IMR-90 (cell line): ENCODE measurements around the gene CCN6. TPM values are rescaled to one million over a fixed set of nuclear protein-coding genes. Genes with fewer than 3 reads are reported as not detected.

Experiments
- ATAC-seq: fragments of 200-7000 bp; cut with Tn5 transposase; 2 replicates; pipeline ENCODE4 v1.9.1; 2020; ENCODE audit warnings: low read depth, mild to moderate bottlenecking, moderate library complexity
- BruUV-seq: library from RNA; stranded (reverse); fragments of 400-500 nt; replicated peaks from 2 replicates; lab custom pipeline; 2021; lab: Mats Ljungman, UMichigan
- CTCF ChIA-PET: fragments of 300-600 bp; formaldehyde crosslinking; extraction: SDS; loops from one replicate; lab custom pipeline; 2021; ENCODE audit warnings: antibody characterized with exemption; lab: Yijun Ruan, JAX
- POLR2A ChIA-PET: fragments of 300-600 bp; sonication (Branson Sonifier 250); formaldehyde crosslinking; loops from one replicate; lab custom pipeline; 2022; ENCODE audit warnings: antibody characterized with exemption; ENCODE audit not compliant: unreplicated experiment; lab: Charles Lee
- DNase-seq: peaks from one replicate; pipeline ENCODE4 v3.0.0; 2013
- H2AFZ ChIP-seq: replicated peaks from 2 replicates; pipeline ENCODE3; 2013; ENCODE audit warnings: low read length, mild to moderate bottlenecking; ENCODE audit not compliant: poor library complexity
- H2AK5ac ChIP-seq: 2 replicates; pipeline ENCODE4 v1.6.1; 2013; ENCODE audit warnings: low read depth, low read length, inconsistent platforms
- H2AK9ac ChIP-seq: replicated peaks from 2 replicates; pipeline ENCODE3; 2013; ENCODE audit warnings: mild to moderate bottlenecking, low read depth, low read length, moderate library complexity; ENCODE audit not compliant: poor library complexity
- H2BK120ac ChIP-seq: 2 replicates; pipeline ENCODE4 v1.6.1; 2013; ENCODE audit warnings: low read depth, low read length, inconsistent platforms
- H2BK15ac ChIP-seq: 3 replicates; pipeline ENCODE4 v1.6.1; 2013; ENCODE audit warnings: low read depth, low read length, inconsistent platforms
- H2BK20ac ChIP-seq: 2 replicates; pipeline ENCODE4 v1.6.1; 2013; ENCODE audit warnings: low read depth, mild to moderate bottlenecking, inconsistent platforms, low read length, moderate library complexity
- H2BK5ac ChIP-seq: 2 replicates; pipeline ENCODE4 v1.6.1; 2013; ENCODE audit warnings: mild to moderate bottlenecking, low read depth, low read length, inconsistent platforms; ENCODE audit not compliant: poor library complexity, severe bottlenecking
- H3K14ac ChIP-seq: replicated peaks from 2 replicates; pipeline ENCODE4 v1.6.1; 2013; ENCODE audit warnings: low read depth, low read length, inconsistent platforms
- H3K18ac ChIP-seq: 2 replicates; pipeline ENCODE4 v1.6.1; 2013; ENCODE audit warnings: low read depth, low read length, control low read depth
- H3K23ac ChIP-seq: 2 replicates; pipeline ENCODE4 v1.6.1; 2013; ENCODE audit warnings: low read depth, low read length, inconsistent platforms
- H3K27ac ChIP-seq: 2 replicates; pipeline ENCODE4 v1.5.1; 2013; ENCODE audit warnings: mild to moderate bottlenecking, control low read depth, low read length; ENCODE audit not compliant: insufficient read depth
- H3K27me3 ChIP-seq: 2 replicates; pipeline ENCODE4 v1.6.1; 2013; ENCODE audit warnings: low read length; ENCODE audit not compliant: control insufficient read depth, insufficient read depth
- H3K36me3 ChIP-seq: 2 replicates; pipeline ENCODE4 v1.6.1; 2013; ENCODE audit warnings: low read length, mixed read lengths; ENCODE audit not compliant: control insufficient read depth, insufficient read depth
- H3K4ac ChIP-seq: 2 replicates; pipeline ENCODE4 v1.6.1; 2013; ENCODE audit warnings: low read depth, low read length, inconsistent platforms
- H3K4me1 ChIP-seq: 2 replicates; pipeline ENCODE4 v1.6.1; 2013; ENCODE audit warnings: low read length, mixed read lengths; ENCODE audit not compliant: control insufficient read depth, insufficient read depth
- H3K4me2 ChIP-seq: 2 replicates; pipeline ENCODE4 v1.6.1; 2013; ENCODE audit warnings: low read depth, mild to moderate bottlenecking, control low read depth, low read length, moderate library complexity
- H3K4me3 ChIP-seq: 2 replicates; pipeline ENCODE4 v1.5.1; 2013; ENCODE audit warnings: low read depth, mild to moderate bottlenecking, control low read depth, low read length, moderate library complexity; ENCODE audit not compliant: insufficient read depth
- H3K56ac ChIP-seq: 2 replicates; pipeline ENCODE4 v1.6.1; 2013; ENCODE audit warnings: low read length, inconsistent platforms; ENCODE audit not compliant: insufficient read depth; ENCODE audit errors: extremely low read depth
- H3K79me1 ChIP-seq, 2 experiments: 2 replicates each; pipeline ENCODE4 v1.6.1; 2013; ENCODE audit warnings: low read length in 2 of 2, inconsistent platforms in 1 of 2, low read depth in 1 of 2
- H3K9ac ChIP-seq: 2 replicates; pipeline ENCODE4 v1.6.1; 2013; ENCODE audit warnings: low read depth, low read length, control low read depth
- H3K9me1 ChIP-seq: 2 replicates; pipeline ENCODE4 v1.6.1; 2013; ENCODE audit warnings: low read length, inconsistent platforms; ENCODE audit not compliant: insufficient read depth
- H3K9me3 ChIP-seq: 2 replicates; pipeline ENCODE4 v1.6.1; 2013; ENCODE audit warnings: low read length; ENCODE audit not compliant: control insufficient read depth, insufficient read depth
- H4K20me1 ChIP-seq: 2 replicates; pipeline ENCODE4 v1.6.1; 2013; ENCODE audit warnings: low read length, inconsistent platforms; ENCODE audit not compliant: insufficient read depth
- H4K5ac ChIP-seq: 2 replicates; pipeline ENCODE4 v1.6.1; 2013; ENCODE audit warnings: mild to moderate bottlenecking, low read depth, low read length, control low read depth
- H4K8ac ChIP-seq, 2 experiments: 2 replicates each; pipeline ENCODE4 v1.6.1; 2013; ENCODE audit warnings: low read depth in 2 of 2, low read length in 2 of 2, control low read depth in 1 of 2, inconsistent platforms in 1 of 2
- H4K91ac ChIP-seq: 2 replicates; pipeline ENCODE4 v1.6.1; 2013; ENCODE audit warnings: low read depth, low read length, inconsistent platforms; ENCODE audit not compliant: insufficient read depth
- BHLHE40 ChIP-seq: fragments of 150-350 bp; IDR thresholded peaks from 2 replicates; pipeline ENCODE4 v1.6.1; 2016; ENCODE audit warnings: mild to moderate bottlenecking, low read depth, low read length
- MAFK ChIP-seq: IDR thresholded peaks from 2 replicates; pipeline ENCODE4 v1.6.1; 2012; ENCODE audit warnings: low read depth, low read length, improper control_type of control experiment
- POLR2A ChIP-seq: IDR thresholded peaks from 2 replicates; pipeline ENCODE4 v1.6.1; 2012; ENCODE audit warnings: mild to moderate bottlenecking, low read depth, low read length
- RCOR1 ChIP-seq: IDR thresholded peaks from 2 replicates; pipeline ENCODE4 v1.6.1; 2012; ENCODE audit warnings: mild to moderate bottlenecking, low read length, improper control_type of control experiment; ENCODE audit not compliant: insufficient replicate concordance
- RFX5 ChIP-seq: IDR thresholded peaks from 2 replicates; pipeline ENCODE4 v1.8.0; 2012; ENCODE audit warnings: low read depth, mild to moderate bottlenecking, low read length, moderate library complexity
- SMC3 ChIP-seq: fragments of 150-350 bp; IDR thresholded peaks from 2 replicates; pipeline ENCODE4 v1.6.1; 2016; ENCODE audit warnings: low read depth, mild to moderate bottlenecking, antibody characterized with exemption, low read length, moderate library complexity
- USF2 ChIP-seq: fragments of 150-350 bp; IDR thresholded peaks from 2 replicates; pipeline ENCODE4 v1.6.1; 2017; ENCODE audit warnings: mild to moderate bottlenecking, antibody characterized with exemption, low read length, low read depth
- WGBS, 2 experiments: methylation state at CpG; one replicate each; pipeline versions ENCODE4 v1.1.5 to v1.1.7; 2013; ENCODE audit warnings: missing lambda C conversion rate in 2 of 2; ENCODE audit not compliant: insufficient read length in 1 of 2; ENCODE audit errors: extremely low coverage in 2 of 2; 5-methylcytosine and 5-hydroxymethylcytosine counted together
- dilution Hi-C: fragments of 300-500 bp; cut with HindIII; formaldehyde crosslinking; loops from one replicate; pipeline ENCODE4 v1.14.3; 2018; ENCODE audit warnings: low sequenced_read_pairs; ENCODE audit not compliant: unreplicated experiment
- in situ Hi-C: fragments of 300-500 bp; cut with MboI; formaldehyde crosslinking; loops from 3 replicates; pipeline ENCODE4 v1.14.3; 2019; ENCODE audit warnings: low sequenced_read_pairs, inconsistent platforms, mixed read lengths
- intact Hi-C: fragments of 100-400 bp; cut with micrococcal nuclease; formaldehyde crosslinking; loops from 2 replicates; pipeline ENCODE4 v1.10.0; 2022
- polyA plus RNA-seq, 3 experiments: library from polyadenylated mRNA; depleted of rRNA; stranded (reverse); fragments of >200 nt; gene quantifications; 2 replicates each; pipeline ENCODE4 v1.2.3, GENCODE V29; 2012; ENCODE audit warnings: low replicate concordance in 1 of 3
- total RNA-seq: library from RNA; depleted of rRNA; stranded (reverse); fragments of >200 nt; gene quantifications from 2 replicates; pipeline ENCODE4 v1.2.3, GENCODE V29; 2012

Gene CCN6
- total and polyA plus RNA-seq, 2 of the 4 experiments (the other 2 are of a cell fraction): not detected

GRCh38 chr6:112021691-112022310 lies 32.1 kb upstream of the CCN6 start:
- Histone ChIP-seq H3K56ac (no peak overlapping the region), H3K4ac (no peak overlapping the region), H2BK120ac (no peak overlapping the region), H2BK20ac (no peak overlapping the region), H3K18ac (no peak overlapping the region), H2BK5ac (no peak overlapping the region), H3K4me2 (no peak overlapping the region), H2AFZ (no peak overlapping the region), H3K9me3 (peaks cover 3% of the 10 kb centered on the region), H3K36me3 (no peaks in the 10 kb centered on the region), H3K9me1 (no peaks in the 10 kb centered on the region), H2AK9ac (no peak overlapping the region), H3K27ac (no peak overlapping the region), H4K91ac (no peak overlapping the region), H2BK15ac (no peak overlapping the region), H4K8ac (no peak overlapping the region), H4K20me1 (no peaks in the 10 kb centered on the region), H2AK5ac (no peak overlapping the region), H3K23ac (no peak overlapping the region), H3K9ac (no peak overlapping the region), H3K27me3 (no peaks in the 10 kb centered on the region), H3K14ac (no peak overlapping the region), H4K5ac (no peak overlapping the region), H3K4me3 (no peak overlapping the region), H3K79me1 (no peaks in the 10 kb centered on the region), H3K4me1 (peaks cover 1% of the 10 kb centered on the region; the same call in 1 of the 2 replicates)
- TF ChIP-seq POLR2A: no peak
- TF ChIP-seq USF2: no peak
- TF ChIP-seq BHLHE40: no peak
- no peak for TF ChIP-seq MAFK
- TF ChIP-seq RFX5: no peak
- no peak for TF ChIP-seq RCOR1
- no peak for TF ChIP-seq SMC3
- no peak for DNase-seq
- POLR2A ChIA-PET: no interaction called here
- ATAC-seq: no peak
- dilution Hi-C loops: no loop called here
- WGBS, 2 experiments: 67% methylated on average over 1 of the region's 6 CpGs; no CpG with 5 or more reads in 1 of the 2 experiments
- BruUV-seq: no TSS peak
- CTCF ChIA-PET: no interaction called here
- intact Hi-C loops: no loop called here
- in situ Hi-C loops: no loop called here
